GM23248 (cell line): ENCODE measurements around the gene SETX. TPM values are rescaled to one million over a fixed set of nuclear protein-coding genes. Genes with fewer than 3 reads are reported as not detected.
A peak's percentile ranks its signal among the peaks of the same experiment; 100 is the strongest.

Experiments
- DNase-seq: peaks from one replicate; pipeline ENCODE4 v3.0.0-alpha.2; 2015
- H2AFZ ChIP-seq: fragments of 200-600 bp; sonication (generic); 2 replicates; pipeline ENCODE4 v1.6.1; 2016; ENCODE audit warnings: antibody characterized with exemption
- H3F3A ChIP-seq: fragments of 200-600 bp; sonication (generic); 2 replicates; pipeline ENCODE4 v1.6.1; 2016; ENCODE audit warnings: mild to moderate bottlenecking, antibody characterized with exemption, mixed run types; ENCODE audit not compliant: insufficient read depth
- H3K27ac ChIP-seq: fragments of 200-600 bp; sonication (generic); 2 replicates; pipeline ENCODE4 v1.5.1; 2016; ENCODE audit warnings: mild to moderate bottlenecking
- H3K27me3 ChIP-seq: fragments of 200-600 bp; sonication (generic); replicated peaks from 2 replicates; pipeline ENCODE4 v1.6.1; 2016; ENCODE audit warnings: mild to moderate bottlenecking; ENCODE audit not compliant: insufficient read depth
- H3K36me3 ChIP-seq: fragments of 200-600 bp; sonication (generic); 2 replicates; pipeline ENCODE4 v1.6.1; 2016; ENCODE audit warnings: low read depth, mild to moderate bottlenecking
- H3K4me1 ChIP-seq: fragments of 200-600 bp; sonication (generic); 2 replicates; pipeline ENCODE4 v1.6.1; 2016; ENCODE audit warnings: mild to moderate bottlenecking; ENCODE audit not compliant: insufficient read depth
- H3K4me2 ChIP-seq: fragments of 200-600 bp; sonication (generic); one replicate; pipeline ENCODE4 v1.6.1; 2016; ENCODE audit warnings: mild to moderate bottlenecking; ENCODE audit not compliant: unreplicated experiment
- H3K4me3 ChIP-seq: fragments of 200-600 bp; sonication (generic); 2 replicates; pipeline ENCODE4 v1.5.1; 2016; ENCODE audit warnings: mild to moderate bottlenecking
- H3K79me2 ChIP-seq: fragments of 200-600 bp; sonication (generic); 2 replicates; pipeline ENCODE4 v1.6.1; 2016; ENCODE audit warnings: mild to moderate bottlenecking; ENCODE audit not compliant: insufficient read depth
- H3K9ac ChIP-seq: fragments of 200-600 bp; sonication (generic); 2 replicates; pipeline ENCODE4 v1.6.1; 2016; ENCODE audit warnings: mild to moderate bottlenecking
- H3K9me2 ChIP-seq: fragments of 200-600 bp; sonication (generic); 2 replicates; pipeline ENCODE4 v1.6.1; 2016; ENCODE audit warnings: mixed run types, mild to moderate bottlenecking, moderate library complexity; ENCODE audit not compliant: insufficient read depth
- H3K9me3 ChIP-seq: fragments of 200-600 bp; sonication (generic); one replicate; pipeline ENCODE4 v1.6.1; 2017; ENCODE audit warnings: low read depth
- H4K20me1 ChIP-seq: fragments of 200-600 bp; sonication (generic); 2 replicates; pipeline ENCODE4 v1.6.0; 2016; ENCODE audit not compliant: insufficient read depth
- EZH2 ChIP-seq: fragments of 200-600 bp; sonication (generic); IDR thresholded peaks from 2 replicates; pipeline ENCODE4 v1.6.1; 2018; ENCODE audit warnings: antibody characterized with exemption, mild to moderate bottlenecking; ENCODE audit not compliant: insufficient read depth, poor library complexity, severe bottlenecking
- EZH2phosphoT487 ChIP-seq: fragments of 200-600 bp; sonication (generic); IDR thresholded peaks from 2 replicates; pipeline ENCODE4 v1.6.1; 2018; ENCODE audit warnings: antibody characterized with exemption, moderate library complexity, mild to moderate bottlenecking, low read depth; ENCODE audit not compliant: insufficient read depth
- WGBS, 2 experiments: methylation state at CpG; one replicate each; pipeline ENCODE4 v1.1.6; 2015 to 2017; ENCODE audit warnings: low lambda C conversion rate in 2 of 2, low coverage in 1 of 2; ENCODE audit errors: missing lambda C conversion rate in 2 of 2; 5-methylcytosine and 5-hydroxymethylcytosine counted together
- in situ Hi-C: fragments of 300-500 bp; cut with MboI; formaldehyde crosslinking; loops from 2 replicates; pipeline ENCODE4 v1.15.0; 2020
- polyA plus RNA-seq: library from polyadenylated mRNA; unstranded; fragments of >200 nt; fragmentation: Nextera tagmentation; extraction: Ambion mirVana; gene quantifications from 2 replicates; pipeline ENCODE4 v1.2.1, GENCODE V29; 2016
- total RNA-seq: library from RNA; depleted of rRNA; stranded (reverse); fragments of >200 nt; shearing (Covaris generic); gene quantifications from 2 replicates; pipeline ENCODE4 v1.2.3, GENCODE V29; 2014

The SETX gene
- total and polyA plus RNA-seq, 2 experiments from 2014 or later, result 15.6 to 47.3 TPM

DNA sequence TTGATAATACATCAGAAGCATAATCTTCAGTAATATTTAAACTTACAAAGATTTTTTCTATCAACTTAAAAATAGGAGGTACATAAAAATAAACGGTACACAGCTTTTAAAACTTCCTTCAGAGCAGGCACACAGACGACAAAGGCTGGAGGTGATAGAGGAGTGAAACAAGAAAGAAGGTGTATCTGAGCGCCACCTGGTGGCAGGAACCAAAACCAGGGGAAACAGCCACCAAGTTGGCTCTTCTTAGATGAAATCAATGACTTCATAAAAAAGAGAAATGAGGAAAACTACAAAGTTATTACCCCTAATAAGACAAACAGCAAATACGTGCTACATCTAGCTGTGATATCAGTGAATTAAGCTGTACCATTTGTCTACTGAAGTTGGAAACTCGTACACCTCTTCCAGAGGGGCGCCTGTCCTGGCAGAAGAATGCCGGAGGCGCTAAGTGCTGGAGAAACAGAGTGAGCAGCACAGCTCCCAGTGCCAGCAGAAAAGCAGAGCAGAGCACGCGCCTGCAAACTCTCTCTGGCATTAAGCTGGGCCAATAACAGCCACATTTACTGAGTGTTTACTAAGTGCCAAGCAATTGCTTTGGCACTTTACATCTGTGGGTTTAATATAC, 85.9 kb downstream of the SETX start:
- Histone ChIP-seq H3K36me3 (peaks cover 78% of the 10 kb centered on the region), H3K79me2 (peaks cover 19% of the 10 kb centered on the region; the same call in 1 of the 2 replicates), H3K9me3 (no peaks in the 10 kb centered on the region), H3K27ac (no peak overlapping the region), H3K4me3 (no peak overlapping the region), H4K20me1 (peaks cover 4% of the 10 kb centered on the region; the same call in 1 of the 2 replicates), H3K27me3 (no peaks in the 10 kb centered on the region), H2AFZ (no peak overlapping the region), H3K4me2 (no peak overlapping the region), H3K4me1 (no peaks in the 10 kb centered on the region), H3K9ac (no peak overlapping the region), H3K9me2 (no peaks in the 10 kb centered on the region), H3F3A (peaks cover 42% of the 10 kb centered on the region)
- TF ChIP-seq EZH2phosphoT487, result no peak
- no peak for TF ChIP-seq EZH2
- DNase-seq, result peak; percentile 74
- in situ Hi-C loops, result loop anchor here (25.0 kb wide), 1 partner anchor 657 kb away; no protein-coding TSS in a partner anchor
- 38 to 41% methylated on average over 10 of the region's 10 CpGs for WGBS, 2 experiments

DNA sequence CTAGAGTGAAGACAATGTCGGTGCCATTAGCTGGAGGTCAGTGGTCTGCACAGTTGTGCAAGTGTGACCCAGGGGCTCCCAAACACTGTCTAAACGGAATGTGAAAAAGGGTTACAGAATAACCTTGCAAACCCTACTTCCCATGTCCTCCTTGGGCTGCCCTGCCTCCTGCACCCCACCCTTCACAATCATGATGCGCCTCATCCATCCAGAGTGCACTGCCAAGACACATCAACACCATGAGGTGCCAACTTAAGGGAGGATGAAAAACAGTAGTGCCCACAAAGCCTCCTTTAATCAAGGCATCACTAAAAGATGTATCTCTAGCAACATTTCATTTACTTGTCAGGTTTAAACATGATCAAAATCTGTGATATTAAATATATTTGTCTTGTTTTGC, 87.1 kb downstream of the SETX start:
- H3K4me3 ChIP-seq, result no peak overlapping the region
- no peaks in the 10 kb centered on the region for H3K27me3 ChIP-seq
- in situ Hi-C loops, result loop anchor here (25.0 kb wide), 1 partner anchor 655 kb away; no protein-coding TSS in a partner anchor
- H3K9ac ChIP-seq, result no peak overlapping the region
- peaks cover 19% of the 10 kb centered on the region for H3K79me2 ChIP-seq
- TF ChIP-seq EZH2, result no peak
- TF ChIP-seq EZH2phosphoT487, result no peak
- no peaks in the 10 kb centered on the region for H3K9me3 ChIP-seq
- peaks cover 4% of the 10 kb centered on the region; the same call in 1 of the 2 replicates for H4K20me1 ChIP-seq
- H3F3A ChIP-seq, result peaks cover 45% of the 10 kb centered on the region
- no peaks in the 10 kb centered on the region for H3K9me2 ChIP-seq
- no peak overlapping the region for H3K27ac ChIP-seq
- no peak for DNase-seq
- H3K36me3 ChIP-seq, result peaks cover 78% of the 10 kb centered on the region
- no peak overlapping the region for H2AFZ ChIP-seq
- H3K4me1 ChIP-seq, result no peaks in the 10 kb centered on the region
- no peak overlapping the region for H3K4me2 ChIP-seq
- 77 to 82% methylated on average over 3 of the region's 3 CpGs for WGBS, 2 experiments

DNA sequence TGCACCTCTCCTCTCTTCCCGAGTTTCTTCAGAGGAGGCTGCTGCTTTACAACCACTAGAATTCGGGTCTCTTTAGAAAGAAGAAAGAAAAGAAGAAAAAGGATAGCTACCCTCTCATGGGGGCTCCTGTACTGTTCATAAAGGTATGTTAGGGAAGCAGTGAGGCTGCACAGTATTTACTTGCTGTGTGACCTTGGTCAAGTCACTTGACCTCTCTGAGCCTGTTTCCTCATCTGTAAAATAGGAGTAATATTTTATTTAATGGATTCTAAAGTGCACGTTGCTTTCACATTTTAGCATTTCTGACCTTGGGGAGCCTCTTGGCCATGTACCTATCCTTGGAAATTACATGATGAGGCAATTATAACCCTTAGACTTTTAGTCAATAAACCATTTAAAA, 88.8 kb downstream of the SETX start:
- Histone ChIP-seq H3K79me2 (peaks cover 19% of the 10 kb centered on the region), H3K9me3 (no peaks in the 10 kb centered on the region), H3K4me2 (no peak overlapping the region), H3K27me3 (no peaks in the 10 kb centered on the region), H3F3A (peaks cover 49% of the 10 kb centered on the region), H3K27ac (no peak overlapping the region), H3K36me3 (peaks cover 79% of the 10 kb centered on the region), H3K4me1 (no peaks in the 10 kb centered on the region), H4K20me1 (peaks cover 4% of the 10 kb centered on the region; the same call in 1 of the 2 replicates), H3K9me2 (no peaks in the 10 kb centered on the region), H3K9ac (no peak overlapping the region), H2AFZ (no peak overlapping the region), H3K4me3 (no peak overlapping the region)
- TF ChIP-seq EZH2phosphoT487 (no peak), EZH2 (no peak)
- no peak for DNase-seq
- 79 to 81% methylated on average over 3 of the region's 3 CpGs for WGBS, 2 experiments
- in situ Hi-C loops, result loop anchor here (25.0 kb wide), 1 partner anchor 654 kb away; no protein-coding TSS in a partner anchor

DNA sequence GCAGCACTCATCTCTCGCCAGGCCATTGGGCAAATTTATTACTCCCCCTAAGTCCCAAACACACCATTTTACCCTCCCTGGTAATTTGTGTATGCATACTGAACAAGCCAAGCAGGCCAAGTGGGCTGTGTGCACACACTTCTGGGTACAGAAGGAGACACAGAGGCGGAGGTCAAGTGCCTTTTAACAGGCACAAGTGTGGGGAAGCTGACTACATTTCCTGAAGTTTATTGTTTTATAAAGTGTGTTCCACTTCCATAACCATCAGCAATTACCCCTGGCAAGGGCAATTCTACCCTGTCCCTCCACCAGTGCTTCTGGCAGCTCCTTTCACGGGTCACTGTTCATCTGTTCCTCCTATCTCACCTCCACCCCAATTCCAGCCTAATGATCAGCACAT, 93.9 kb downstream of the SETX start:
- Histone ChIP-seq H3K4me2 (no peak overlapping the region), H3K9me2 (no peaks in the 10 kb centered on the region), H3K4me3 (no peak overlapping the region), H3K79me2 (peaks cover 7% of the 10 kb centered on the region), H3K27me3 (no peaks in the 10 kb centered on the region), H3K9ac (no peak overlapping the region), H3F3A (peaks cover 32% of the 10 kb centered on the region), H4K20me1 (no peaks in the 10 kb centered on the region), H3K27ac (no peak overlapping the region), H3K36me3 (peaks cover 38% of the 10 kb centered on the region), H2AFZ (no peak overlapping the region), H3K4me1 (no peaks in the 10 kb centered on the region), H3K9me3 (no peaks in the 10 kb centered on the region)
- no peak for DNase-seq
- in situ Hi-C loops, result loop anchor here (25.0 kb wide), 1 partner anchor 649 kb away; no protein-coding TSS in a partner anchor
- TF ChIP-seq EZH2phosphoT487, result no peak
- TF ChIP-seq EZH2, result no peak
- 87% methylated on average over 3 of the region's 3 CpGs for WGBS, 2 experiments
